GM18520 (cell line): ENCODE results near the gene COL4A1.

Experiments used
- ATAC-seq: cut with Tn5 transposase; IDR thresholded peaks from one replicate; pipeline ENCODE4 v1.9.1; 2021; ENCODE audit not compliant: unreplicated experiment

COL4A1 gene

DNA sequence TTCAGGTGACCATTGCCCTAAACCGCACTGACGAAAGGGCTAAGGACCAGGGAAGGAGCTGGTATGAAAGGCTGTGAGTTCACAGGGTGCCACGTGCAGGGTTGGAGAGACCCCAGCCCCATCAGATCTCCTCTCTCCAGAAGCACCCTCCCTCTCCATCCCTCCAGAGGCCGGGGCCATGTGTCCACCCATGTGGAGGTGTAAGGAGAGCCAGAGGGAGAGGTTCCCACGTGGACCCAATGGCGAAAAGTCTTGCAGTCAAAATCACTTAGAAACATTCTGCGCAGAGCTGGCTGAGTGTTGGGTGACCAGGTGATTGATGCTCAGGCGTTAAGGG is 168.3 kb downstream of the COL4A1 start:
- no peak for ATAC-seq

DNA sequence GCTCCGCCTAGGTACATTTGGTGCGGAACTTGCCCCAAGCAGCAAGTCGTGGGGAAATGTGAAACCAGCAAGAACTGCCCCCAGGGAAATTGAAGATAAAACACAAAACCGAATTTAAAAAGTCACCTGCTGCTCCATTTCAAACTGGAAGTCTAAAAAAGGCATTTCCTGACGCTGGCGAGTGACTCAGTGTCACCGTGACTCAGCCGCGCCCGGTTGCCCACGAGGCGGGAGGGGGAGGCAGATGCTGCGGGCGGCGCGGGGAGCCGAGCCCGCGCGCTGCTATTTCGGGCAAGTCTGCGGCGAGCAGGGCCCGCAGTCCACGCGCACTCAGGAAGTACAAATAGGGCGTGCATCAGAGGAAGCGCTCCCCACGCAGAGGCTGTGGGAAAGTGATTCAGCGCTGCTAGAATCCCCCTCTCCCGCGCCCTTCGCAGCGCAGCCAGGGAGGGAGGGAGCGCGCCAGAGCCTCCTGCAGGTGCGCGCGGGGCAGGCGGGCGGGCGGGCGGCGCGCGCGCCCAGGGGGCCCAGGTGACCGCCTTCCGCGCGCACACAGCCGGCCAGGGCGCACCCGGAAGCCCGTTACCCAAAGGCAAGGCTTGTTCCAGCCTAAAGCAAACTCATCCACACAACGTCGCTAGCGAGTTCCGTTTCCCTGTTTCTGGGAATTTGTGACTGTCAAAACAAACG is 168.8 kb downstream of the COL4A1 start:
- peak; percentile 37 for ATAC-seq

DNA sequence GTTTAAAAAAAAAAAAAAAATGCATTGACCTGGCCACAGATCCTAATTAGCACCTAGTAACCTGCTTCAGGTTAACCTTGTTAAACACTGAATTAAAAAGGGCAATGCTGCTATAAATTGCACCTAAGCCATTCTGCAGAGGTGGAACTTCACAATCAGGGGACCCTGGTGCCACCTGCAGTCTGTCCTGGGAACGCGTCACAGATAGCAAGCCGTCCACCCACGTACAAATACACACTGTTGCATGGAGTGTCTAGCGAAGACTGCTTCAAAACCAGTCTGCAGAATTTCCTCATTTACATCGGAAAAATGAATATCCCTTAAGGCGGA is 169.3 kb downstream of the COL4A1 start:
- peak; percentile 55 for ATAC-seq

- no peak for ATAC-seq
These were observed 170.0 kb downstream of the COL4A1 start for GRCh38 chr13:110136660-110137585.

- no peak for ATAC-seq
These were observed 170.9 kb downstream of the COL4A1 start for GRCh38 chr13:110135977-110136597.

DNA sequence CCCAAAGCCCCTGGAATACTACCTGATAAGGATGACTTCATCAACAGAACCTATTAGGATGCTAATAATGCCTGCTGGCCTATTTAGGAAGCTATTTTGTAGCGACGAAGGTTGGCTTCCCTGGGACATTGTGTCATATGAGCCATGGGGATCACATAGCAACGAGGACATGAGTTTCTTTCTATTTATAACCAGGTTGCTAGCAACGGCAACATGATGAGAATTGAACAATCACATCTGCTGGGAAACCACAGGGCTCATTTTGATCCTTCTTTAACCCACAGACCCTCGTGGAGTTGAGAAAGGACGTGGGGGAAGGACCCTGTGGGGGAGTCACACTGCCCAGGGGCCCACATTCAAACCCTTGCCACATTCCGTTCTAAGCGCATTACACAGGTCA is 172.2 kb downstream of the COL4A1 start:
- ATAC-seq, result no peak

- ATAC-seq, result no peak
These were observed 173.3 kb downstream of the COL4A1 start for GRCh38 chr13:110133425-110134235.

GRCh38 chr13:110132225-110132982 is 174.6 kb downstream of the COL4A1 start:
- ATAC-seq, result no peak

DNA sequence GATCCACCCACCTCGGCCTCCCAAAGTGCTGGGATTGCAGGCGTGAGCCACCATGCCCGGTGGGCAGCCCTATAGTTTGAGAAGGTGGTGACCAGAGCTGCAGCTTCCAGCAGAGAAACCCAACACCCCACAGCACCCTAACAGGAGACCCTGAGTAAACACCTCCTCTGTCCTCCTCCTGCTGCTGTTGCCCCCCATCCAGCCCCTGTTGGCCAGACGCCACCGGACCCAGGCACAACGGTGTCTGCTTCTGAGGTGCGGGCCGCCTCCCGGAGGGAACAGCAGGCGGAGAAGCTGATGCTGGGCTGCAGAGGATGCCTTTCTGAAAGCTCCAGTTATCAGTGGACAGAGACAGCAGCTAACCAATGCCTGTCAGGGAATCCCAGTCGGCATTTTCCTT is 175.5 kb downstream of the COL4A1 start:
- ATAC-seq, result no peak

DNA sequence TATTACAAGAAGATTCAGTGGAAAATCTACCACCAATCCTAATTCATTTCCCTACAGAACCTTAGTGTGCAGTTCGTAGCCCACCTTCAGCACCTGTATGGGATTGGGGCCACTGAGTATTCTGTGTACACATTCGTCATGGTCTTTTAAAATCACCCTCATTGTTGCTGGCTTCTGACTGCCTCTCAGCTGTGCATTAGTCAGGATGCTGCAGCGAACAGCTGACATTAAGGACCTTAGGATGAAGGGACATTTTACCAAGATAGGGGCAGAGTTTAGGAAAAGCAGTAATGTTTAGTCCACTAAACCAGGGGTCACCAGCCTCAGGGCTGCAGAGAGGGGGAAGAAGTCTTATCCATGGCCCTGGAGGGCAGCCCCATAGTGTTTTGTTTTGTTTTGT is 176.5 kb downstream of the COL4A1 start:
- no peak for ATAC-seq

GRCh38 chr13:110129539-110130186 is 177.3 kb downstream of the COL4A1 start:
- ATAC-seq, result no peak

DNA sequence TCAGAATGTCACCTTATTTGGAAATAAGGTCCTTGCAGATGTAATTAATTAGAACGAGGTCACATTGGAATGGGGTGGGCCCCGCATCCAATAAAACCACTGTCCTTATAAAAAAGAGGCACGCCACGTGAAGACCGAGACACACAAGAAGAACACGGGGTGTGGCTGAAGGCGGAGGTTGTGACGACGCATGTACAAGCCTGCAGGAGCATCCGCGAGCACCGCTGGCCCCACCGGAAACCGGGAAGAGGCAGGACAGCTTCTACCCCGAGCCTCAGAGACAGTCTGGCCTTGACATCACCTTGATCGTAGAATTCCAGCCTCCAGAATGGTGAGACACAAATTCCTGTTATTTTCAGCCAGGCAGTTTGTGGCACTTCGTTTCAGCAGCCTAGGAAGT is 177.9 kb downstream of the COL4A1 start:
- no peak for ATAC-seq

DNA sequence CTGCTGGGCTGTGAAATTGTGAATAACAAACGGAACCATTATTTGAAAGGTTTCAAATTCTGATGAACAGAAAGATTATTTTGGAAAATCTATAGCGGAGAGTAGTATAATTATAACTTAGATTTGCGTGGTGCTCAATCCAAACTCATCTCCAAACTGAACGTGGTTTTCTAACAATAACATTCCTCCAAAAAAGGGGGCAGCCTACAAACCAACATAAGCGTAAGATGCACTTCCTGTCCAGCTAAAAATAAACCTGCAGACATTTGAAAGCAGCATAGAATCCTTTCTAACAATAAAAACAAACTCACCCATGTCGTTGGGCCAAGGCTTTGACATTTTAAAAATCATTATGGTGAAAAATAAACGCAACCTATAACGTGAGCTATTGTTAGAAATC is 178.4 kb downstream of the COL4A1 start:
- no peak for ATAC-seq

- no peak for ATAC-seq
These were observed 178.9 kb downstream of the COL4A1 start for GRCh38 chr13:110127986-110128511.

DNA sequence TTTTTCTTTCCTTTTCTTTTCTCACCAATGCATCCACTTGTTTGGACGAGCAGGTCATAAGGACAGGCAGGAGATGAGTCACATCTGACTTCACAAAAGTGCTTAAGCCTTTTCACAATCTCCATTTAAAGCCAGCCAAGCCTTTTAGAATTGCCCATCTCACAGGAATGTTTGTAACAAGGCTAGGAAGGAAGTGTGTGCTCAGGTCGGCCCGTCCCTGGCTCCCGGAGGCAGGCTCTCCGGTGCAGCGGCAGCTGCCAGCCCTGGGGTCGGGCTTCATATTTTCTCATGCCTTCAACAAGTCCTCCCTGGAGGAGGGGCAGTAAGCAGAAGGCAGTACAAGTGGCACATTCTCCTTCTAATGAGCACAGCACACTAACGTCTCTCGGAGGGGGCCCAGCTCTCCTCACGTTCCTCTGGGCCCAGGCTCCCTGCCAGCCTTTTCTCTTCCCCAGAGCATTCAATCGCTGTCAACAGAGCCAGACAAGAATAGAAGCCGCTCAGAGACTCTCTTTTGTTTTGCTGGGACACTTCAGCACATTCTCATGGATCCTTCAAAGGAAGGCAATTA is 180.5 kb downstream of the COL4A1 start:
- no peak for ATAC-seq

DNA sequence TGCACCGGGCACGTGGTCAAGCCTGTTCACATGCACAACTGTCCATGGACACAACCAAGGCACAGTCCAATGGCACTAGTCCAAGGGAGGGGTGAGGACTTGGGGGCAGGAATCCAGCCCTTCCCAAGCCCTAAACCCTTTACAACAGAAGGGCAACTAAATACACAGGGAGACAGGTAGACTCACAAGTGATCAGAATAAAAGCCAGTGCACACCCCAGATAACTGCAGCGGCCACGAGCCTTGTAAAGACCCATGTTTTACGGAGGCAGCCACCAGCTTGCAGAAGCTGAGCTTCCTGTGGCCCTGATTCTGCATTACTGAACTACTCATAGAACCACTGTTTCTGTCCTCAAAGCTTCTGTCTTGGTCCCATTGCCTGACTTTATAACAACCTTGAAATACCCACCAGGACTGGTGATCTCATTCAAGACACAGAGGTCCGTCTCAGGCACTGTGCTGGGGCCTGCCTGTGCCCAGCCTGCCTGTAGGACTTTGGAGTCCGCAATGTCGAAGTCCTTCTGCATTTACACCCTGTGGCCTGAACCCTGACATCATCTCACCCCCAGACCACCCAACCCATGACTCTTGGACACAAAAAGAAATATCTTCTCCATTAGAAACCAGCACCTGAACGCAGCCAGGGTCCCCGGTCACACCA is 181.2 kb downstream of the COL4A1 start:
- ATAC-seq, result no peak

DNA sequence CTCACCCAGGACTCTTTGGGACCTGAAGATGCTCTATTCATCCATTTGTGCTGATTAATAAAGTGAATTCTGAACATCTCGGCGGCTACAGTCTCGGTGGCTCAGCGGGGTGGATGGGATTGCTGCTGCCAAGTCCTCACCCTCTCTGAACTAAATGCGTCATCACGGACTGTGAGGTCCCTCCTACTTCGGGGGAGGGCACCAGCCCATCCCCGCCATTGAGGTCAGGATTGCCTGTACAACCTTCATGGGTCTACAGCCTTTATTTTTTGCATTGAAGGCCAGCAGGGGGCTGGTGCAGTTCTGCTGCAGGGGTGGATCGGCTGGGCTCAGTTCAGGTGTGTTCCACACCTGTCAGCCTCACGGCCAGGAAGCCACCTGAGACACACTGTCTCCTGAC is 181.8 kb downstream of the COL4A1 start:
- no peak for ATAC-seq

DNA sequence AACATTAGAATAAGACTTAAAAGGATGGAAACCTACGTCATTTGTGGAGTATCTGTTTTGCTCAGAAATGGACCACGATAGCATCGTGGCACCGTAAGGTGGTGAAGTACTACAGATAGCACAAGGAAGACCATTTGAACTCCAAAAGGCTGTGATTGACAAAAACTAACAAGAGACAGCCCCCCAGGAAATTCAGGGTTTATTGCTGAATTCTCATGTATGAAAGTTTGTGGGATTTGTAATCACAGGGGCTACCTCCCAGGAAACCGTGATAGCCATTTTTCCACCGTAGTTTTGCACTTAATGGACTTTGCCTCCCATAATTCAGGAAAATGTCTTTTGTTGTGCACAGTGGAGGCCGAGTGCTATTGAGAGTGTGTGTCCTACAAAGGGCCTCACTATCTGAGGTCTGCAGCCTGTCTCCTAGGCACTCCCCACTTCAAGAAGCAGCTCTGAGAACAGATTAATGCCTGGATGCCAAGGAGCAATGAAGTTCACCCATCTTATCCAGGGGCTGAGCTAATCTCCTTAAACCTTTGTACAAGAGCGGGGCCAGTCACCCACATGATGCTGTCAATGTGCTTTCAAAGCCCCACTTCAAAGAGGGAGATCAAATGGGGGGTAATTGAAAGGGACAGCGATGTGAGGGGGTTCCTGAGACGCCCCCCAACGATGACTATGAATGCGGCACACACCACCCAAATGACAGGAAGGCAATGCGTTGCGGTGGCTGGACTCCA is 182.6 kb downstream of the COL4A1 start:
- ATAC-seq, result no peak
